Activated T-cell treated with anti-CD3 and anti-CD28 coated beads, Interleukin-2, amount 50 U/mL, for 72 hours (primary cell): ENCODE data around the gene RNF38. TPM values are rescaled to one million over a fixed set of nuclear protein-coding genes. Genes with fewer than 3 reads are reported as not detected.

Experiments used
- ATAC-seq, 2 donors: fragments of 150-1000 bp; cut with Tn5 transposase; replicated peaks in 1 of 2; 2 replicates each; pipeline ENCODE4 v1.10.0; 2021; ENCODE audit warnings: moderate library complexity in 2 of 2, mild to moderate bottlenecking in 1 of 2
- DNase-seq, 2 donors: peaks; one replicate each; pipeline ENCODE4 v3.0.0; 2021 to 2022; ENCODE audit warnings: mixed read lengths in 1 of 2
- H3K27ac Mint-ChIP-seq: one replicate; pipeline ENCODE4 v1.8.0; 2022; ENCODE audit warnings: mild to moderate bottlenecking, moderate library complexity, mixed read lengths
- H3K27me3 Mint-ChIP-seq: one replicate; pipeline ENCODE4 v1.8.0; 2022; ENCODE audit warnings: low read depth, mixed read lengths
- H3K36me3 Mint-ChIP-seq, 2 donors: one replicate each; pipeline ENCODE4 v1.8.0; 2022; ENCODE audit warnings: mixed read lengths in 2 of 2, mild to moderate bottlenecking in 1 of 2; ENCODE audit not compliant: insufficient read depth in 2 of 2
- H3K4me1 Mint-ChIP-seq: one replicate; pipeline ENCODE4 v1.8.0; 2022; ENCODE audit warnings: low read depth, mixed read lengths
- H3K4me3 Mint-ChIP-seq, 2 donors: one replicate each; pipeline ENCODE4 v1.8.0; 2022; ENCODE audit warnings: mild to moderate bottlenecking in 2 of 2, mixed read lengths in 2 of 2, moderate library complexity in 2 of 2
- H3K9me3 Mint-ChIP-seq, 2 donors: one replicate each; pipeline ENCODE4 v1.8.0; 2022; ENCODE audit warnings: mixed read lengths in 2 of 2
- total RNA-seq, 2 donors: library from RNA; stranded (reverse); gene quantifications; one replicate each; pipeline ENCODE4 v1.2.3, GENCODE V29; 2022

Gene RNF38
- total RNA-seq, 2 donors from 2014 or later: 33.5 to 35.2 TPM

DNA sequence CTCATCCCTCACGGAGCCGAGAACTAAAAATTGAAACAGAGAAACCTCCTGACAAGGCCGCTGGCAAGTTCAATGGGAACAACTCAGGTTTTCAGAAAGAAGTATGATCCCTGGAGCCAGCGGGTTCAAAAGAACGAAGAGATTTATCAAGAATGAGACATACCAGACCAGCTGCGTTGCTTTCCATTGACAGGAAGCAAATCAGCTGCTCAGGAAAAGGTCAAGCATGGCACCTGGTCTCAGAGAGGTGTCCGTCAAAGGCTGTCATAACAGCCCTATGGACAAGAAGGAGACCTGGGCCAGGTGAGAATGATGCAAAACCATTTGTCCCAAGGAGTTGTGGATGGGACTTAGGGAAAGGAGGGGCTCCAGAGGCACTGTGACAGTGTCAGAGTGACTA is 106.9 kb downstream of the RNF38 start:
- H3K4me1 Mint-ChIP-seq: no peaks in the 10 kb centered on the region
- ATAC-seq (no peak), DNase-seq (no peak)
- no peaks in the 10 kb centered on the region for H3K27me3 Mint-ChIP-seq
- H3K9me3 Mint-ChIP-seq: no peaks in the 10 kb centered on the region
- H3K36me3 Mint-ChIP-seq: no peaks in the 10 kb centered on the region
- H3K27ac Mint-ChIP-seq: no peak overlapping the region
- no peak overlapping the region for H3K4me3 Mint-ChIP-seq

GRCh38 chr9:36292641-36293040 is 107.4 kb downstream of the RNF38 start:
- H3K36me3 Mint-ChIP-seq: no peaks in the 10 kb centered on the region
- H3K9me3 Mint-ChIP-seq: no peaks in the 10 kb centered on the region
- no peaks in the 10 kb centered on the region for H3K27me3 Mint-ChIP-seq
- H3K4me1 Mint-ChIP-seq: no peaks in the 10 kb centered on the region
- no peak overlapping the region for H3K4me3 Mint-ChIP-seq
- no peak for ATAC-seq
- no peak for DNase-seq
- H3K27ac Mint-ChIP-seq: no peak overlapping the region

DNA sequence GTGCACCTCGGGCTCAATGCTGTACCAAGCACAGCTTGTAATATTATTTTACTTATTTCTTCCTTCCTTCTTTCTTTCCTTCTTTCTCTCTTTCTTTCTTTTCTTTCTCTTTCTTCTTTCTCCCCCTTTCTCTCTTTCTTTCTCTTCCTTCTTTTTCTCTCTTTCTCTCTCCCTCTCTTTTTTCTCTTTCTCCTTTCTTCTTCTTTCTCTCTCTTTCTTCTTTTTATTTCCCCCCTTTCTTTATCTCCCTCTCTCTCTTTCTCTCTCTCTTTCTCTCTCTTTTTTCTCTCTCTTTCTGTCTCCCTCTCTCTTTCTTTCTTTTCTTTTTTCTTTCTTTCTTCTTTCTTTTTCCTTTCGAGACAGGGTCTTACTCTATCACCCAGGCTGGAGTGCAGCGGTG is 109.1 kb downstream of the RNF38 start:
- no peak for DNase-seq
- H3K4me3 Mint-ChIP-seq: no peak overlapping the region
- H3K4me1 Mint-ChIP-seq: no peaks in the 10 kb centered on the region
- no peaks in the 10 kb centered on the region for H3K27me3 Mint-ChIP-seq
- no peaks in the 10 kb centered on the region for H3K36me3 Mint-ChIP-seq
- no peaks in the 10 kb centered on the region for H3K9me3 Mint-ChIP-seq
- H3K27ac Mint-ChIP-seq: no peak overlapping the region
- ATAC-seq: no peak

DNA sequence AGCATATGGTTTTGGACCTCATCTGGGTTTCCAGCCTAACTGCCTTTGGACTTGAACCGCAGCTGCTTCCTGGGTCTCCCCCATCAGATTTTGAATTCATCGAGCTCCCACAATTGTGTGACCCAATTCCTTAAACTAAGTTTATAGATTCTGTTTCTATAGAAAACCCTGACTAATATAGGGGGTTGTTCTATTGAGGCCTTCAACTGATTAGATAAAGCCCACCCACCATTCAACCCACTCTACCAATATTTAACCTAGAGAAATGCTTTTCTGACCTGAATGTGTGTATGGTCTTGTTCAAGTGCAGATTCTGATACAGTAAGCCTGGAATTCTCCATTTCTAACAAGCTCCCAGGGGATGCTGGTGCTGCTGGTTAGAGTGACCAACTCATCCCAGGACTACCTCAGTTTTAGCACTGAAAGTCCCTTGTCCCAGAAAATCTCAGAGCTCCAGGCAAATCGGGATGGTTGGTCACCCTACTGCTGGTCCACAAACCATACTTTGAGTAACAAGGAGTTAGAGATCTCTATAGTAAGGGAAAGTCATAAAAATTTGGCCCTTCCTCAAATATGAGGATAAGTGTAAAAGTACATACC is 110.1 kb downstream of the RNF38 start:
- H3K27ac Mint-ChIP-seq: no peak overlapping the region
- H3K36me3 Mint-ChIP-seq: no peaks in the 10 kb centered on the region
- DNase-seq: no peak
- H3K27me3 Mint-ChIP-seq: no peaks in the 10 kb centered on the region
- no peaks in the 10 kb centered on the region for H3K9me3 Mint-ChIP-seq
- ATAC-seq: no peak
- H3K4me1 Mint-ChIP-seq: no peaks in the 10 kb centered on the region
- H3K4me3 Mint-ChIP-seq: no peak overlapping the region

DNA sequence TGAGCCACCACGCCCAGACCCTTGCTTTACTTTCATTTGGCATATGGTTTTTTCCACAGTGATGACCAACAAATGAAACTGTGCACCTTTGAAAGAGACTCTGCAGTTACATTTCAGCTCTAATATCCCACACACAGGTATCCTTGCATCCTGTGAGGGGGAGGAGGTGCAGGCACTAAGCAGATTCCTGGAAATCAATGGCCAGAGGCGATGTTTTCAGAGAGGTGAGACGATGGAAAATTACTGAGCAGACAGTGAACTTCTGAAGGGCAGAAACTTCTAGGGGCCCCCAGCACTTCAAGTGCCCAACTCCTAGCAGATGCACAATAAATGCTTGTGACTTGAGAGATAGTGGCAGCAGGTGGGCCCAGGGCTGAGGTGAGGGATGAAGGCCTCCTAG is 112.0 kb downstream of the RNF38 start:
- Mint-ChIP-seq H3K4me1 (no peaks in the 10 kb centered on the region), H3K4me3 (no peak overlapping the region), H3K27me3 (no peaks in the 10 kb centered on the region), H3K9me3 (no peaks in the 10 kb centered on the region), H3K27ac (no peak overlapping the region), H3K36me3 (no peaks in the 10 kb centered on the region)
- ATAC-seq: no peak
- no peak for DNase-seq

Other genes starting within 250 kb of the RNF38 start
- gene CCIN, start 230.9 kb downstream of the RNF38 start, total RNA-seq: under 1 TPM in 1 of 2 donors, not detected in 1; 0.12 TPM
- 10 to 100 TPM; 86.8 to 91.6 TPM for gene CLTA, start 209.3 kb downstream of the RNF38 start, total RNA-seq
- gene GNE, start 141.8 kb downstream of the RNF38 start, total RNA-seq: 10 to 100 TPM; 19.1 to 19.5 TPM
- gene MELK, start 172.6 kb upstream of the RNF38 start, total RNA-seq: 10 to 100 TPM; 47.4 to 51.4 TPM